Stimulated activated CD8-positive, alpha-beta memory T cell treated with anti-CD3 and anti-CD28 coated beads, Interleukin-7, amount 100 ng/mL, for 48 hours (primary cell): ENCODE results near the gene BPIFB1.

Experiments used
- DNase-seq, 2 donors: peaks; one replicate each; pipeline ENCODE4 v3.0.0-alpha.2; 2020; ENCODE audit warnings: low read depth in 1 of 2; ENCODE audit errors: extremely low read depth in 1 of 2

Gene BPIFB1

DNA sequence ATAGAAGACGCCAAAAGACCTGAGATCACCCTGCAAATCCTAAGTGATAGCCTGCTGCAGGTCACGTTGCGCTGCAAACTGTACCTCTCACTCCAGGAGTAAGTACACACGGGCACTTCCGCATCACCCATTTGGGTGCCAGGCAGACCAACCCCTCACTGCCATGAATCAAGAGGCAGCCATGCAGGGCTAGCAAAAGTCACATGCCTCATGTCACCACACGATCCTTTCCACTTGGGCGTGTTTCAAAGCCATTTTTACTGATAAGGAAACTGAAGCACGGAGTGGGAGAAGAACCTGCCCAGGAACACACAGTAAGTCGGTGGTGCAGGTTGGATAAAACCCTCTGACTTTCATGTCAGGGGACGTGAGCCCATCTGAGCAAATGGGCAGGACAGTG lies 37.0 kb downstream of the BPIFB1 start:
- no peak for DNase-seq

- no peak for DNase-seq
Measured at GRCh38 chr20:33322456-33322855, 39.4 kb downstream of the BPIFB1 start.

GRCh38 chr20:33323236-33323635 lies 40.2 kb downstream of the BPIFB1 start:
- no peak for DNase-seq

DNA sequence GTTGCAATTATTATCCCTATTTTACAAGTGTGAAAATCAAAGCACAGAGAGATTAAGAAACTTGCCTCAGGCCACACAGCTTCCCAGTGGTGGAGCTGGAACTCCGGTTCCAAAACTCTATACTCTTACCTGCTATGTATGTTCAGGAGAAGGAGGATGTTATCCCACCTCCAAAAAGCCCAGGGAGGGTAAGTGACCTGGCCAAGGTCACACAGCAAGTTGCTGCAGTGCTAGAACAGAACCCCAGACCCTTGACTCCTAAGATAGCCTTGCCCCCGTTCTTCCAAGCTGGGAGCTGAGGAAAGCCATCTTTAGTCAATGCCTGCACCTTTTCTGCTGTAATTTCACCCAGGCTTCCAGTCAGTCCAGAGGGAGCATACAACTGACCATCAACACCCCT lies 42.3 kb downstream of the BPIFB1 start:
- DNase-seq = no peak

GRCh38 chr20:33328157-33329137 lies 45.4 kb downstream of the BPIFB1 start:
- no peak for DNase-seq

GRCh38 chr20:33332905-33333456 lies 50.0 kb downstream of the BPIFB1 start:
- no peak for DNase-seq

GRCh38 chr20:33333616-33334015 lies 50.6 kb downstream of the BPIFB1 start:
- DNase-seq = no peak

DNA sequence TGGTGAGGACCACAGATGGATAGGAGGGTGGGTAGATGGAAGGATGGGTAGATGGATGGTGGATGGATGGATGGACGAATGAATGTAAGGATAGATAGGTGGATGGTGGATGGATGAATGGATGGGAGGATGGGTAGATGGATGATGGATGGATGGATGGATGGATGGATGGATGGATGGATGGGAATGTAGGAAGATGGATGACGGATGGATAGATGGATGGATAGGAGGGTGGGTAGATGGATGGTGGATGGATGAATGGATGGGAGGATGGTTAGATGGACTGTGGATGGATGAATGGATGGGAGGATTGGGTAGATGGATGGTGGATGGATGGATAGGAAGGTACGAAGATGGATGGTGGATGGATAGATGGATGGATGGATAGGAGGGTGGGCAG lies 51.1 kb downstream of the BPIFB1 start:
- DNase-seq = no peak

DNA sequence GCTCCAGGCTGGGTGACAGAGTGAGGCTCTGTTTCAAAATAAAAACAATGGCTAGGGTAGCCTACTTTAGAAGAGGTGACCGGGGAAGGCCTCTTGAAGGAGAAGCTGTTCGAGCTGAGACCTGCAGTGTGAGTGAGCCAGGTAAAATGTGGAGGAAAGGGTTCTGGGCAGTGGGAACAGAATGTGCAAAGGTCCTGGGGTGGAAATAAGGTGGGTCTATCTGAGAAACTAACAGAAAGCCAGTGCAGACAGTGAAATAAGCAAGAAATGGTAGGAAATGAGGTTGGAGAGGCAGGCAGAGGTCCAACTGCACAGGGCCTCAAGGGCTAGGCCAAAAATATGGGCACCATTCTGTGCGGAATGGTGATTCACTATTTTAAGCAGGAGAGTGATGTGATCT lies 53.4 kb downstream of the BPIFB1 start:
- no peak for DNase-seq

GRCh38 chr20:33337119-33337518 lies 54.1 kb downstream of the BPIFB1 start:
- no peak for DNase-seq

DNA sequence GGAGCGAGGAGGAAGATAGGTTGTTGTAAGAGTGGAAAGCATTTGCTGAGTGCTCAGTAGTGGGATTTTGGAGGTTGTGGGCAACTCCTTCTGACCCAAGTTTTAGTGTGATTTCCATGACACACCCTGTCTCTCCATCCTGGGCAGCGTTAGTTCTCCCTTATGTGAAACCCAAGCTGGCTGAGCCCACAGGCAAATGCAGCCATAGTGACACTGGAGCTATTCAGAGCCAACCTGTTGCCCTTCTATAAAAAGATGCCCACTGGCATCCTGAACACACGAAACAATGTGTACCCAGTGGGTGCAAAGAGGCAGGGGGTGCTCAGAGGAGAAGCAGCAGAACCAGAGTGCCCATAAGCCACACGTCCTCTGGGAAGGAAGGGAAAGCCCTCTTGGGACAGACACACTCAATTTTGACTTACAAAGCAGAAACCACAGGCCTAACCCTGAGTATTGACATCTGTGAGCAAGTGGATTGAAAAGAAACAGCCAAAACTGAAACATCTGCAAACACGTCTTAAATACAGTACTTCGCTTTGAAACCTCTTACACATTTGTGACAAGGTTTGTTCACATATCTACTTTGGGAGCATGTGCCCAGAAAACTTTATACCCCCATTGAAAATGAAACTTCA lies 54.6 kb downstream of the BPIFB1 start:
- DNase-seq = no peak

GRCh38 chr20:33338467-33339258 lies 55.6 kb downstream of the BPIFB1 start:
- no peak for DNase-seq

DNA sequence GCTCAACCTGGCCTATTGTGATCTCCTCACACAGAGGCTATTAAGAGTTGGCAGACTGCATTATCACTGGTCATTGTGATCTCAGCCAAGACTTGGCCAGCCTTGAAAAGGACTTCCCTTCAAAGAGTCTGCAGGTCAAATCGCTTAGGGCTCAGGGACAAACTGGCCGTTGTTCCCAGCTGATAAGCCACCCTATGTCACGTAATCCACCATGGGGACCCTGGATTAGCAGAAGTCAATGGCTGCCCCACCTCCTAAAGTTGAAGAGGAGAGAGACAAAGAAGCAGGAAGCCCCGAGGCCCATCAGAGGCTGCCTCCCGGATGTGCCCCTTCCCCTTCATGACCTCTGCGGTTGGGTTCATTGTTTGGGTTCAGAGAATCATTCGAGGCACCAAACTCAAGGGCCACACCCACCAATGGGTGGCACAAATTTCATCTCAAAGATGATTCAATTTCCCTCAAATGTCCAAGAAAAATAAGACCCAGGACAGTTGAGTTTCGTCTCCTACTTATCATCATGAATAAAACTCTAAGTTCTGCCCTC lies 56.6 kb downstream of the BPIFB1 start:
- no peak for DNase-seq

GRCh38 chr20:33343521-33343920 lies 60.5 kb downstream of the BPIFB1 start:
- no peak for DNase-seq

DNA sequence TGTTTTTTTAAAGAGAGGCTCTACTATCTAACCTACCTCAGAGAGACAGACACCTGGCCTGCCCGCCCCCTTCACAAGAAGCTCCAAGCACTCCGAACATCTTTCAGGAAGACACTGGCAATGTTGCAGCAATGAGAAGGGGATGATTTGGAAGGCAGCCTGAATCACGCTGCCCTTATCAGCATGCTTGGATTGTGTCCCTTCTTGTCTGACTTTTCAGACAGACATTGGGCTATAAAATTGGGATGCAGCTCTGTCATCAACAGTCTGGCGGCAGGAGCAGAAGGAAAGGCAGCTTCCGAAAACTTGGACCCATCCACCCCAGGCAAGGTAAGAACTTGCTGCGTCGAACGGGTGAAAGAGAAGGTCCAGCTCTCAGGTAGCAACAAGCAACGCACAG lies 62.3 kb downstream of the BPIFB1 start:
- DNase-seq = no peak

DNA sequence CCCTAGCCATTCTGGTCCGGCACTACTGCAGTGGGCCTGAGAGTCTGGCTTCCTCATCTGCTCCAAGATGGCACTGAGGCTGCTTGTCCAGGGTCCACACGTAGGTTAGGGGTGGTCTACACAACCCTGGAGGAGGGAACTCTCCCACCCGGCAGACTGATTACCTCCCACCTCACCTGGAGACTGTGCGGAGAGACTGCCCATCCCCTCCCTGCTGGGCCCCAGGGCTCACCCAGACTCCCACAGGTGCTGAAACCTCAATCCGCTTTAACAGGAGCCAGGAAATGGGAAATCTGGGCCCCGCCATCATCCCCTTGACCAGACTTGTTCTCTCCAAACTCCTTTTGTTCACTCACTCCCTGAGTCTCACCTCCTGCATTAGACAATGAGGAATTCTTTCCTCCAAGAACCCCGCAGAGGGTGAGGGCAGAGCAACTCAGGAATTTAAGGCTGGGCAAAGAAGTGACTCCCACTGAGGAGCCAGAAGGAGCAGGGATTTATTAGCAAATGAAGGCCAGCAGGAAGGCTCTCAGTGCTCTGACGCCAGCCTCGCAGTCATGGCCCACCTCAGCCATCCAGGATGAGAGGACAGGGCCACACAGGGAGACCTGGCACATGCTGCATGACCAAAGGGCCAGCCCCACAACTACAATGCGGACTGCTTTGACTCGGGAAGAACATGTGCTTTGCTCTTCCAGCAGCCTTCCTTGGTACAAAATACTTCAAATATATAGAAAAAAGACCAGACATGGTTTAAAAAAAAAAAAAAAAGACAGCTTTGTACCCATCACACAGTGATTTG lies 65.3 kb downstream of the BPIFB1 start:
- DNase-seq = no peak

DNA sequence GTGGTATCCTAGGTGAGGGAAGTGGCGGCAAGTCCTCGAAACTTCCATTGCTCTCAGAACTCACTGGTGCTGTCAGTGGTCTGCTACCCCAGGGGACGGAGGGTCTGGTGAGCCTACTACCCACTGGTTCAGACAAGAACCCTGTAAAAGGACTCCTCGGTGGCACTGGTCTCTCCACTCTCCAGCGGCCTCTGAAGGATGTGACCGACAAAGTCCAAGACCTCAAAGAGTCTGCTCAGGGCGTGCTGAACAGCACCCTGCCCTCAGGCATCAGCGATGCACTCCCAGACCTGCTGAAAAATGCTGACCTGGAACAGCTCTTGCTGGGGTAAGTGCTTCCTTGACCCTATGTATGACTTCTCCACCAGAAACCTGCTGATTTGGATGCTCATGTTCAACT lies 66.5 kb downstream of the BPIFB1 start:
- no peak for DNase-seq

- DNase-seq = no peak
Measured at GRCh38 chr20:33351696-33352095, 68.7 kb downstream of the BPIFB1 start.

- DNase-seq = no peak
Measured at GRCh38 chr20:33352258-33353012, 69.4 kb downstream of the BPIFB1 start.
